ENCODE measurements around the gene SRI. TPM values are rescaled to one million over a fixed set of nuclear protein-coding genes. Genes with fewer than 3 reads are reported as not detected.

SRI gene
- total RNA-seq, 4 donors from 2014 or later: 72.3 to 99.5 (median 88.8) TPM

- H3K9me3 ChIP-seq: no peaks in the 10 kb centered on the region
- no peaks in the 10 kb centered on the region for H3K27me3 ChIP-seq
- intact Hi-C loops (cut with DNase I): no loop called here
- TF ChIP-seq CTCF (IDR thresholded peaks at IDR 0.05) (no peak), POLR2A (IDR thresholded peaks at IDR 0.05) (no peak)
- H3K27ac ChIP-seq: no peak overlapping the region
- H3K36me3 ChIP-seq: no peaks in the 10 kb centered on the region
- H3K4me1 ChIP-seq: no peaks in the 10 kb centered on the region
- no peak for DNase-seq
- H3K4me3 ChIP-seq (replicated peaks in 1 of 3): no peak overlapping the region
Measured at GRCh38 chr7:88233828-88234227, 14.0 kb upstream of the SRI start.

- no peaks in the 10 kb centered on the region for H3K4me1 ChIP-seq
- H3K4me3 ChIP-seq (replicated peaks in 1 of 3): no peak overlapping the region
- no peak for TF ChIP-seq POLR2A (IDR thresholded peaks at IDR 0.05)
- no peak for TF ChIP-seq CTCF (IDR thresholded peaks at IDR 0.05)
- no peak overlapping the region for H3K27ac ChIP-seq
- WGBS, 2 donors: 80 to 87% methylated on average over 5 of the region's 5 CpGs
- no peaks in the 10 kb centered on the region for H3K9me3 ChIP-seq
- DNase-seq: no peak
- intact Hi-C loops (cut with DNase I): no loop called here
- no peaks in the 10 kb centered on the region for H3K27me3 ChIP-seq
- H3K36me3 ChIP-seq: no peaks in the 10 kb centered on the region
Measured at GRCh38 chr7:88230646-88231045, 10.8 kb upstream of the SRI start.

- no peaks in the 10 kb centered on the region for H3K27me3 ChIP-seq
- no peaks in the 10 kb centered on the region for H3K36me3 ChIP-seq
- intact Hi-C loops (cut with DNase I): no loop called here
- H3K4me3 ChIP-seq (replicated peaks in 1 of 3): no peak overlapping the region
- no peak for DNase-seq
- no peak for TF ChIP-seq CTCF (IDR thresholded peaks at IDR 0.05)
- no peak for TF ChIP-seq POLR2A (IDR thresholded peaks at IDR 0.05)
- WGBS, 2 donors: 95 to 97% methylated on average over 4 of the region's 4 CpGs
- H3K9me3 ChIP-seq: no peaks in the 10 kb centered on the region
- H3K27ac ChIP-seq: no peak overlapping the region
- H3K4me1 ChIP-seq: no peaks in the 10 kb centered on the region
Measured at GRCh38 chr7:88229302-88229995, 9.6 kb upstream of the SRI start.

- DNase-seq: no peak
- Histone ChIP-seq H3K27ac (no peak overlapping the region), H3K9me3 (no peaks in the 10 kb centered on the region), H3K36me3 (no peaks in the 10 kb centered on the region), H3K4me3 (replicated peaks in 1 of 3) (no peak overlapping the region), H3K27me3 (no peaks in the 10 kb centered on the region), H3K4me1 (no peaks in the 10 kb centered on the region)
- 93 to 95% methylated on average over 6 of the region's 6 CpGs for WGBS, 2 donors
- intact Hi-C loops (cut with DNase I): no loop called here
- TF ChIP-seq POLR2A (IDR thresholded peaks at IDR 0.05) (no peak), CTCF (IDR thresholded peaks at IDR 0.05) (no peak)
Measured at GRCh38 chr7:88226886-88227516, 7.2 kb upstream of the SRI start.

- no peaks in the 10 kb centered on the region for H3K27me3 ChIP-seq
- H3K27ac ChIP-seq: no peak overlapping the region
- no peak overlapping the region for H3K4me3 ChIP-seq (replicated peaks in 1 of 3)
- no peaks in the 10 kb centered on the region for H3K36me3 ChIP-seq
- no peak for TF ChIP-seq CTCF (IDR thresholded peaks at IDR 0.05)
- TF ChIP-seq POLR2A (IDR thresholded peaks at IDR 0.05): no peak
- H3K9me3 ChIP-seq: no peaks in the 10 kb centered on the region
- 86 to 88% methylated on average over 4 of the region's 4 CpGs for WGBS, 2 donors
- no peak for DNase-seq
- peaks cover under 1 to 2% of the 10 kb centered on the region in 2 donors for H3K4me1 ChIP-seq
- intact Hi-C loops (cut with DNase I): no loop called here
Measured at GRCh38 chr7:88226201-88226600, 6.4 kb upstream of the SRI start.

Measured in thyroid gland (tissue), 4 donors.